Liver (tissue), 9 donors: ENCODE results near the gene DTD1. TPM values are rescaled to one million over a fixed set of nuclear protein-coding genes. Genes with fewer than 3 reads are reported as not detected.

Source experiments
- DNase-seq: peaks from one replicate; pipeline ENCODE4 v3.0.0-alpha.2; 2017; ENCODE audit warnings: low spot score
- H3K27ac ChIP-seq, 2 donors: one replicate each; pipeline ENCODE4 v1.7.0; 2013; ENCODE audit warnings: inconsistent platforms in 2 of 2, low read length in 2 of 2, control low read depth in 1 of 2, low read depth in 1 of 2, mild to moderate bottlenecking in 1 of 2
- H3K27me3 ChIP-seq, 4 donors: one replicate each; pipeline versions ENCODE4 v1.6.1 to v1.7.0; 2013; ENCODE audit warnings: low read length in 3 of 4, inconsistent platforms in 1 of 4, mild to moderate bottlenecking in 1 of 4, moderate library complexity in 1 of 4; ENCODE audit not compliant: control insufficient read depth in 4 of 4, insufficient read depth in 4 of 4
- H3K36me3 ChIP-seq, 4 donors: one replicate each; pipeline versions ENCODE4 v1.6.1 to v1.7.0; 2013; ENCODE audit warnings: low read length in 3 of 4, mild to moderate bottlenecking in 3 of 4, low read depth in 1 of 4, moderate library complexity in 1 of 4; ENCODE audit not compliant: control insufficient read depth in 4 of 4, insufficient read depth in 3 of 4
- H3K4me1 ChIP-seq, 4 donors: one replicate each; pipeline versions ENCODE4 v1.6.1 to v1.7.0; 2013; ENCODE audit warnings: low read length in 3 of 4, mild to moderate bottlenecking in 3 of 4, moderate library complexity in 1 of 4; ENCODE audit not compliant: control insufficient read depth in 4 of 4, insufficient read depth in 4 of 4
- H3K4me3 ChIP-seq, 3 donors: one replicate each; pipeline versions ENCODE4 v1.6.1 to v1.7.0; 2013; ENCODE audit warnings: low read length in 3 of 3, control low read depth in 1 of 3, low read depth in 1 of 3, mild to moderate bottlenecking in 1 of 3
- H3K9ac ChIP-seq, 2 donors: one replicate each; pipeline ENCODE4 v1.7.0; 2013; ENCODE audit warnings: low read length in 2 of 2, mild to moderate bottlenecking in 2 of 2, moderate library complexity in 2 of 2, control low read depth in 1 of 2, low read depth in 1 of 2
- H3K9me3 ChIP-seq, 4 donors: one replicate each; pipeline versions ENCODE4 v1.6.1 to v1.7.0; 2013; ENCODE audit warnings: low read length in 3 of 4; ENCODE audit not compliant: control insufficient read depth in 4 of 4
- EGR1 ChIP-seq, 2 donors: IDR thresholded peaks; 2 replicates each; pipeline ENCODE4 v1.6.1; 2016 to 2018; ENCODE audit warnings: antibody characterized with exemption in 2 of 2, low read depth in 2 of 2
- FOXA1 ChIP-seq: IDR thresholded peaks from 2 replicates; pipeline ENCODE4 v1.6.1; 2016; ENCODE audit warnings: antibody characterized with exemption
- GABPA ChIP-seq, 2 donors: IDR thresholded peaks in 1 of 2; conservative IDR thresholded peaks in 1 of 2; 2 replicates each; pipeline ENCODE4 v1.6.1; 2016; ENCODE audit warnings: antibody characterized with exemption in 2 of 2, mild to moderate bottlenecking in 1 of 2, moderate library complexity in 1 of 2
- HNF4A ChIP-seq, 2 donors: conservative IDR thresholded peaks; 2 replicates each; pipeline ENCODE4 v1.6.1; 2016; ENCODE audit warnings: antibody characterized with exemption in 2 of 2, mild to moderate bottlenecking in 2 of 2
- HNF4G ChIP-seq: IDR thresholded peaks from 2 replicates; pipeline ENCODE4 v1.6.1; 2016; ENCODE audit warnings: antibody characterized with exemption
- JUND ChIP-seq, 2 donors: IDR thresholded peaks; 2 replicates each; pipeline ENCODE4 v1.6.1; 2016; ENCODE audit warnings: antibody characterized with exemption in 2 of 2
- NR2F2 ChIP-seq: IDR thresholded peaks from 2 replicates; pipeline ENCODE4 v1.6.1; 2016; ENCODE audit warnings: antibody characterized with exemption
- RAD21 ChIP-seq, 2 donors: IDR thresholded peaks; 2 replicates each; pipeline ENCODE4 v1.6.1; 2016; ENCODE audit warnings: antibody characterized with exemption in 2 of 2, mild to moderate bottlenecking in 2 of 2
- RXRA ChIP-seq, 2 donors: IDR thresholded peaks; 2 replicates each; pipeline ENCODE4 v1.6.1; 2017 to 2018; ENCODE audit warnings: antibody characterized with exemption in 2 of 2, mild to moderate bottlenecking in 1 of 2
- SP1 ChIP-seq: IDR thresholded peaks from 2 replicates; pipeline ENCODE4 v1.6.1; 2018; ENCODE audit warnings: antibody characterized with exemption, mild to moderate bottlenecking
- TAF1 ChIP-seq: conservative IDR thresholded peaks from 2 replicates; pipeline ENCODE4 v1.6.1; 2016; ENCODE audit warnings: antibody characterized with exemption, mild to moderate bottlenecking
- YY1 ChIP-seq: IDR thresholded peaks from 2 replicates; pipeline ENCODE4 v1.6.1; 2016; ENCODE audit warnings: antibody characterized with exemption, mild to moderate bottlenecking
- WGBS: extraction: QIAGEN DNeasy Blood & Tissue Kit; methylation state at CpG from one replicate; pipeline ENCODE4 v1.1.7; 2013; 5-methylcytosine and 5-hydroxymethylcytosine counted together
- polyA plus RNA-seq, 2 donors: library from polyadenylated mRNA; stranded (reverse) in 1 of 2; unstranded in 1 of 2; fragments of 200-250 nt in 1 of 2; fragments of >200 nt in 1 of 2; fragmentation: Nextera tagmentation in 1 of 2; extraction: Ambion mirVana in 1 of 2; gene quantifications; one replicate each; pipeline versions ENCODE4 v1.2.1 to v1.2.3, GENCODE V29; 2013 to 2015
- total RNA-seq, 2 donors: library from RNA; depleted of rRNA; stranded (reverse); fragments of >200 nt; gene quantifications; one replicate each; pipeline ENCODE4 v1.2.3, GENCODE V29; 2014
- TF ChIP-seq, protein P1 (sequence below): fragments of 150-350 bp; IDR thresholded peaks from 2 replicates; pipeline ENCODE4 v1.5.1; 2017; ENCODE audit warnings: improper control_type of control experiment, low read depth, low read length; ENCODE audit not compliant: missing input control
- TF ChIP-seq, protein P2 (sequence below): IDR thresholded peaks from 2 replicates; pipeline ENCODE4 v1.6.1; 2016; ENCODE audit warnings: antibody characterized with exemption
- TF ChIP-seq, protein P3 (sequence below): IDR thresholded peaks from 2 replicates; pipeline ENCODE4 v1.6.1; 2016; ENCODE audit warnings: antibody characterized with exemption
- TF ChIP-seq, protein P4 (sequence below): IDR thresholded peaks from 2 replicates; pipeline ENCODE4 v1.6.1; 2016; ENCODE audit warnings: antibody characterized with exemption, mild to moderate bottlenecking
- TF ChIP-seq, protein P5 (sequence below): IDR thresholded peaks from 2 replicates; pipeline ENCODE4 v1.6.1; 2016; ENCODE audit warnings: antibody characterized with exemption
- donor health status: healthy.
- donor health status: healthy.
- donor health status: healthy.
- donor health status: healthy.
- donor health status: healthy.

The DTD1 gene
- total and polyA plus RNA-seq, 4 donors = 7.8 to 11.3 (median 10.1) TPM

DNA sequence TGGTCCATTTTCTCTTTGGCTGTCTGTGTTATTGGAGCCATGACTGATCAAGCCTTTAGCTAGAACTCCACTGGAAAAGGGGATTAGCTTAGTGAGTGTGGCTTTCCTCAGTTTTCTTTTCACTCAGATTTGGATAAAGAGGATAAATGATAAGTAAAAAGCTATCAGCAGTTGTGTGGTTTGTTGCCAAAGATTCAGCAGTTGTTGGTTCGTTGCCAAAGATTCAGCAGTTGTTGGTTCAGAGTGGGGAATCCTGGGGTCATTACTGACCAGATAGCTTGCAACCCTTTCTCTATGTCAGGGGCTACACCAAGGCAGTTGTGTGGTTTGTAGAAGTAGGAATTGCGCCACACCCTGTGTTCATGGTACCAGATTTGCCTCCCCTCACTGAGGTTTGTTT lies 118.1 kb downstream of the DTD1 start:
- Histone ChIP-seq H3K9ac (no peak overlapping the region), H3K27me3 (no peaks in the 10 kb centered on the region), H3K36me3 (no peaks in the 10 kb centered on the region), H3K4me1 (no peaks in the 10 kb centered on the region), H3K9me3 (no peaks in the 10 kb centered on the region), H3K4me3 (no peak overlapping the region), H3K27ac (no peak overlapping the region)
- no peak for DNase-seq
- 77% methylated on average over 2 of the region's 2 CpGs for WGBS
- TF ChIP-seq, protein P1, sequence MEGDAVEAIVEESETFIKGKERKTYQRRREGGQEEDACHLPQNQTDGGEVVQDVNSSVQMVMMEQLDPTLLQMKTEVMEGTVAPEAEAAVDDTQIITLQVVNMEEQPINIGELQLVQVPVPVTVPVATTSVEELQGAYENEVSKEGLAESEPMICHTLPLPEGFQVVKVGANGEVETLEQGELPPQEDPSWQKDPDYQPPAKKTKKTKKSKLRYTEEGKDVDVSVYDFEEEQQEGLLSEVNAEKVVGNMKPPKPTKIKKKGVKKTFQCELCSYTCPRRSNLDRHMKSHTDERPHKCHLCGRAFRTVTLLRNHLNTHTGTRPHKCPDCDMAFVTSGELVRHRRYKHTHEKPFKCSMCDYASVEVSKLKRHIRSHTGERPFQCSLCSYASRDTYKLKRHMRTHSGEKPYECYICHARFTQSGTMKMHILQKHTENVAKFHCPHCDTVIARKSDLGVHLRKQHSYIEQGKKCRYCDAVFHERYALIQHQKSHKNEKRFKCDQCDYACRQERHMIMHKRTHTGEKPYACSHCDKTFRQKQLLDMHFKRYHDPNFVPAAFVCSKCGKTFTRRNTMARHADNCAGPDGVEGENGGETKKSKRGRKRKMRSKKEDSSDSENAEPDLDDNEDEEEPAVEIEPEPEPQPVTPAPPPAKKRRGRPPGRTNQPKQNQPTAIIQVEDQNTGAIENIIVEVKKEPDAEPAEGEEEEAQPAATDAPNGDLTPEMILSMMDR = no peak
- TF ChIP-seq FOXA1 = no peak
- no peak for TF ChIP-seq HNF4G
- TF ChIP-seq SP1 = no peak
- TF ChIP-seq NR2F2 = no peak
- TF ChIP-seq RAD21 (IDR thresholded peaks at IDR 0.05) = no peak
- TF ChIP-seq, protein P2, sequence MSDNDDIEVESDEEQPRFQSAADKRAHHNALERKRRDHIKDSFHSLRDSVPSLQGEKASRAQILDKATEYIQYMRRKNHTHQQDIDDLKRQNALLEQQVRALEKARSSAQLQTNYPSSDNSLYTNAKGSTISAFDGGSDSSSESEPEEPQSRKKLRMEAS = no peak
- TF ChIP-seq, protein P3, sequence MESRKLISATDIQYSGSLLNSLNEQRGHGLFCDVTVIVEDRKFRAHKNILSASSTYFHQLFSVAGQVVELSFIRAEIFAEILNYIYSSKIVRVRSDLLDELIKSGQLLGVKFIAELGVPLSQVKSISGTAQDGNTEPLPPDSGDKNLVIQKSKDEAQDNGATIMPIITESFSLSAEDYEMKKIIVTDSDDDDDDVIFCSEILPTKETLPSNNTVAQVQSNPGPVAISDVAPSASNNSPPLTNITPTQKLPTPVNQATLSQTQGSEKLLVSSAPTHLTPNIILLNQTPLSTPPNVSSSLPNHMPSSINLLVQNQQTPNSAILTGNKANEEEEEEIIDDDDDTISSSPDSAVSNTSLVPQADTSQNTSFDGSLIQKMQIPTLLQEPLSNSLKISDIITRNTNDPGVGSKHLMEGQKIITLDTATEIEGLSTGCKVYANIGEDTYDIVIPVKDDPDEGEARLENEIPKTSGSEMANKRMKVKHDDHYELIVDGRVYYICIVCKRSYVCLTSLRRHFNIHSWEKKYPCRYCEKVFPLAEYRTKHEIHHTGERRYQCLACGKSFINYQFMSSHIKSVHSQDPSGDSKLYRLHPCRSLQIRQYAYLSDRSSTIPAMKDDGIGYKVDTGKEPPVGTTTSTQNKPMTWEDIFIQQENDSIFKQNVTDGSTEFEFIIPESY = no peak
- TF ChIP-seq YY1 = no peak
- TF ChIP-seq, protein P4, sequence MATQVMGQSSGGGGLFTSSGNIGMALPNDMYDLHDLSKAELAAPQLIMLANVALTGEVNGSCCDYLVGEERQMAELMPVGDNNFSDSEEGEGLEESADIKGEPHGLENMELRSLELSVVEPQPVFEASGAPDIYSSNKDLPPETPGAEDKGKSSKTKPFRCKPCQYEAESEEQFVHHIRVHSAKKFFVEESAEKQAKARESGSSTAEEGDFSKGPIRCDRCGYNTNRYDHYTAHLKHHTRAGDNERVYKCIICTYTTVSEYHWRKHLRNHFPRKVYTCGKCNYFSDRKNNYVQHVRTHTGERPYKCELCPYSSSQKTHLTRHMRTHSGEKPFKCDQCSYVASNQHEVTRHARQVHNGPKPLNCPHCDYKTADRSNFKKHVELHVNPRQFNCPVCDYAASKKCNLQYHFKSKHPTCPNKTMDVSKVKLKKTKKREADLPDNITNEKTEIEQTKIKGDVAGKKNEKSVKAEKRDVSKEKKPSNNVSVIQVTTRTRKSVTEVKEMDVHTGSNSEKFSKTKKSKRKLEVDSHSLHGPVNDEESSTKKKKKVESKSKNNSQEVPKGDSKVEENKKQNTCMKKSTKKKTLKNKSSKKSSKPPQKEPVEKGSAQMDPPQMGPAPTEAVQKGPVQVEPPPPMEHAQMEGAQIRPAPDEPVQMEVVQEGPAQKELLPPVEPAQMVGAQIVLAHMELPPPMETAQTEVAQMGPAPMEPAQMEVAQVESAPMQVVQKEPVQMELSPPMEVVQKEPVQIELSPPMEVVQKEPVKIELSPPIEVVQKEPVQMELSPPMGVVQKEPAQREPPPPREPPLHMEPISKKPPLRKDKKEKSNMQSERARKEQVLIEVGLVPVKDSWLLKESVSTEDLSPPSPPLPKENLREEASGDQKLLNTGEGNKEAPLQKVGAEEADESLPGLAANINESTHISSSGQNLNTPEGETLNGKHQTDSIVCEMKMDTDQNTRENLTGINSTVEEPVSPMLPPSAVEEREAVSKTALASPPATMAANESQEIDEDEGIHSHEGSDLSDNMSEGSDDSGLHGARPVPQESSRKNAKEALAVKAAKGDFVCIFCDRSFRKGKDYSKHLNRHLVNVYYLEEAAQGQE = no peak
- TF ChIP-seq EGR1 (IDR thresholded peaks at IDR 0.05; ENCODE audit: low read depth in 2 of 2) = no peak
- no peak for TF ChIP-seq GABPA (IDR thresholded peaks at IDR 0.05 in 1 of 2, conservative IDR thresholded peaks at IDR 0.05 in 1 of 2)
- TF ChIP-seq HNF4A (conservative IDR thresholded peaks at IDR 0.05) = no peak
- TF ChIP-seq, protein P5, sequence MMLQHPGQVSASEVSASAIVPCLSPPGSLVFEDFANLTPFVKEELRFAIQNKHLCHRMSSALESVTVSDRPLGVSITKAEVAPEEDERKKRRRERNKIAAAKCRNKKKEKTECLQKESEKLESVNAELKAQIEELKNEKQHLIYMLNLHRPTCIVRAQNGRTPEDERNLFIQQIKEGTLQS = no peak
- TF ChIP-seq TAF1 = no peak
- no peak for TF ChIP-seq RXRA (IDR thresholded peaks at IDR 0.05)

DNA sequence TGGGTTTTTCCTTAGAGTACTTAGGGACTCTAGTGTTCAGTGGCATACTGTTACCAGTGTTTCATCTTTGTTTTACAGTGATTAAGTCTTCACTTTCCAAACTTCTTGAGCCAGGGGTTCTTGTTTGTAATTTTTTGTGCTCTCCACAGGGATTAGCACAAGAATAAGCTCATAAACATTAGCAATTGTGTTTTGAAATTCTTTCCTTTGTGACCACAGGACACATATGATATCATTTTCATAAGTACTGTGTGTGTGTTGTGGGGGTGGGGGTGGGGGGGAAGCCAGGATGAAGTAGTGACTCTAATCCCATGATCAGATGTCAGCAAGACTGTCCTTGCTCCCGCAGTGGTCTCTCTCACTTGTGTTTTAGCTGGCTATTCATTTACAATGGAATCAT lies 124.3 kb downstream of the DTD1 start:
- Histone ChIP-seq H3K4me3 (no peak overlapping the region), H3K4me1 (no peaks in the 10 kb centered on the region), H3K9ac (no peak overlapping the region), H3K27me3 (no peaks in the 10 kb centered on the region), H3K9me3 (no peaks in the 10 kb centered on the region), H3K27ac (no peak overlapping the region), H3K36me3 (peaks cover 0 to 2% (median 0%) of the 10 kb centered on the region in 4 donors)
- WGBS = 96% methylated on average over 1 of the region's 1 CpG
- DNase-seq = no peak
- TF ChIP-seq HNF4G = no peak
- TF ChIP-seq, protein P1 = no peak
- no peak for TF ChIP-seq FOXA1
- no peak for TF ChIP-seq SP1
- no peak for TF ChIP-seq TAF1
- TF ChIP-seq HNF4A (conservative IDR thresholded peaks at IDR 0.05) = no peak
- TF ChIP-seq, protein P4 = no peak
- no peak for TF ChIP-seq JUND (IDR thresholded peaks at IDR 0.05)
- TF ChIP-seq EGR1 (IDR thresholded peaks at IDR 0.05; ENCODE audit: low read depth in 2 of 2) = no peak
- TF ChIP-seq RXRA (IDR thresholded peaks at IDR 0.05) = no peak
- TF ChIP-seq GABPA (IDR thresholded peaks at IDR 0.05 in 1 of 2, conservative IDR thresholded peaks at IDR 0.05 in 1 of 2) = no peak
